ENCODE results near the gene STON1.

- TF ChIP-seq CTCF (IDR thresholded peaks at IDR 0.05) = no peak
- no peak for TF ChIP-seq POLR2A (IDR thresholded peaks at IDR 0.05)
Observed at GRCh38 chr2:48530033-48530811, at the start of gene STON1.

All from vagina (tissue), 2 donors.